ENCODE measurements around the gene TMEM248. TPM values are rescaled to one million over a fixed set of nuclear protein-coding genes. Genes with fewer than 3 reads are reported as not detected.

The TMEM248 gene
- total RNA-seq, 3 donors from 2014 or later (not counting 1 experiment from before 2014, with no cell fraction given) = 97.3 to 105 (median 103) TPM

DNA sequence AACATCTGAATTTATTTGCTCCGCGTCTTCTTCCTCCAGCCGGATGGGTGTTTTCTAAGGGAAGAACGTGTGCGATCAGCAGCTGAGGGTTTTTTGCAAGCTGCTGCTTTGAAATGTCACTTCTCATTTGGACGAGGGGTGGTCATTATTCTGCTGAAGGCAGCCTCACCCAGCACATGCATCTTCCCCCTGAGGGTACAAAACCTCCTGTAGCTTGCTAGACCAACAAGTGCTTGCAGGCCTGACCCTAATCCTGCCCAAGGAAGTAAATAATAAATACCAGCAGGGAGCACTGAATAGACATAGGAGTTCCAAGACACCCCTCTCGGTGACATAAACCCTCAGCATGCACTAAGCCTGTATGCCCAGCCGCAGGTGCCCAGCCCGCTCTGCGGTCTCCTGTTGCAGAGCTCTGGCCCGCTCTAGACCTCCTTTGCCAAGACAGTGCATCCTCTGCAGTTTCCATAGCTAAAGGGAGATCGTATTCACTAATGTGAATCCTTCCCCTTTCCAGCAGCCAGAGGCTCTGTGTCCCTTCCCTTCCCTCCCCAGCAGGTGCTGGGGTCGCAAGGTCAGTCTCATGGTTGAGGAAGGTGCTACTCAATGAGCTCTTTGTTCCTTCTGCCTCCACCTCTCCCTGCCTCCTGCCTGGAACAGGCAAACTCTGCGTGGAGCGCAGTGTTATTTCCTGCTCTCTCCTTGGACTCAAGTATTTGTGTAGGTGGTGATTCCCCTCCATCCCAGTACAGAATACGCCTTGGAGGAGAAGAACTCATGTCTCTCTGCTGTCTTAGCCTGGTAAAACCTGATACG lies 37.7 kb downstream of the TMEM248 start:
- whole genome bisulfite sequencing (ENCODE audit: insufficient coverage) = 98% methylated on average over 15 of the region's 17 CpGs
- no peaks in the 10 kb centered on the region for H3K9me3 ChIP-seq (ENCODE audit: control insufficient read depth, insufficient read depth, low read length)
- Mint-ChIP-seq H3K4me3 (no peak overlapping the region), H3K27me3 (ENCODE audit: low read depth in 2 of 2) (no peaks in the 10 kb centered on the region), H3K9me3 (no peaks in the 10 kb centered on the region), H3K4me1 (peaks cover 0 to 6% of the 10 kb centered on the region in 2 donors), H3K27ac (peak overlapping the region in 1 of 2 donors; percentile 14), H3K36me3 (peaks cover 12% of the 10 kb centered on the region)
- TF ChIP-seq, protein P1, sequence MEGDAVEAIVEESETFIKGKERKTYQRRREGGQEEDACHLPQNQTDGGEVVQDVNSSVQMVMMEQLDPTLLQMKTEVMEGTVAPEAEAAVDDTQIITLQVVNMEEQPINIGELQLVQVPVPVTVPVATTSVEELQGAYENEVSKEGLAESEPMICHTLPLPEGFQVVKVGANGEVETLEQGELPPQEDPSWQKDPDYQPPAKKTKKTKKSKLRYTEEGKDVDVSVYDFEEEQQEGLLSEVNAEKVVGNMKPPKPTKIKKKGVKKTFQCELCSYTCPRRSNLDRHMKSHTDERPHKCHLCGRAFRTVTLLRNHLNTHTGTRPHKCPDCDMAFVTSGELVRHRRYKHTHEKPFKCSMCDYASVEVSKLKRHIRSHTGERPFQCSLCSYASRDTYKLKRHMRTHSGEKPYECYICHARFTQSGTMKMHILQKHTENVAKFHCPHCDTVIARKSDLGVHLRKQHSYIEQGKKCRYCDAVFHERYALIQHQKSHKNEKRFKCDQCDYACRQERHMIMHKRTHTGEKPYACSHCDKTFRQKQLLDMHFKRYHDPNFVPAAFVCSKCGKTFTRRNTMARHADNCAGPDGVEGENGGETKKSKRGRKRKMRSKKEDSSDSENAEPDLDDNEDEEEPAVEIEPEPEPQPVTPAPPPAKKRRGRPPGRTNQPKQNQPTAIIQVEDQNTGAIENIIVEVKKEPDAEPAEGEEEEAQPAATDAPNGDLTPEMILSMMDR (IDR thresholded peaks at IDR 0.05) = no peak
- ATAC-seq = no peak
- no peak overlapping the region for H3K4me3 ChIP-seq (ENCODE audit: low read length)
- intact Hi-C loops (cut with micrococcal nuclease) = no loop called here
- H3K27me3 ChIP-seq (ENCODE audit: control insufficient read depth, insufficient read depth, low read length) = no peaks in the 10 kb centered on the region
- peaks cover 47% of the 10 kb centered on the region for H3K36me3 ChIP-seq (ENCODE audit: control insufficient read depth, insufficient read depth, low read length)
- no peaks in the 10 kb centered on the region for H3K4me1 ChIP-seq (ENCODE audit: control insufficient read depth, insufficient read depth, low read length)
- H3K27ac ChIP-seq (ENCODE audit: low read length) = no peak overlapping the region
- no peak for DNase-seq

DNA sequence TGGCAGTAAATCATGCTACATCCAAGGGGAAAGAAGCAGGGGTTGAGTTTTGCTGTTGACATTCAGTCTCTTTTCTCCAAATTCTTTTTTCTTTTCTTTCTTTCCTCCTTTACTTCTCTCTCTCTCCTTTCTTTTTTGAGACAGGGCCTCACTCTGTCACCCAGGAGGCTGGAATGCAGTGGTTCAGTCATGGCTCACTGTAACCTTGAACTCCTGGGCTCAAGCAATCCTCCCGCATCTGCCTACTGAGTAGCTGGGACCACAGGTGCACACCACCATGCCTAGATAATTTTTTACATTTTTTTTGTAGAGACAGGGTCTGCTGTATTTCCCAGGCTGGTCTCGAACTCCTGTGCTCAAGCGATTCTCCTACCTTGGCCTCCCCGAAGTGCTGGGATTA lies 39.2 kb downstream of the TMEM248 start:
- Mint-ChIP-seq H3K9me3 (no peaks in the 10 kb centered on the region), H3K4me1 (peaks cover 0 to 6% of the 10 kb centered on the region in 2 donors), H3K4me3 (no peak overlapping the region), H3K27ac (no peak overlapping the region), H3K36me3 (peaks cover 12% of the 10 kb centered on the region), H3K27me3 (ENCODE audit: low read depth in 2 of 2) (no peaks in the 10 kb centered on the region)
- no peaks in the 10 kb centered on the region for H3K4me1 ChIP-seq (ENCODE audit: control insufficient read depth, insufficient read depth, low read length)
- no peaks in the 10 kb centered on the region for H3K27me3 ChIP-seq (ENCODE audit: control insufficient read depth, insufficient read depth, low read length)
- no peak overlapping the region for H3K4me3 ChIP-seq (ENCODE audit: low read length)
- DNase-seq = no peak
- no peak overlapping the region for H3K27ac ChIP-seq (ENCODE audit: low read length)
- WGBS (ENCODE audit: insufficient coverage) = 97% methylated on average over 4 of the region's 4 CpGs
- no peak for ATAC-seq
- H3K36me3 ChIP-seq (ENCODE audit: control insufficient read depth, insufficient read depth, low read length) = peaks cover 35% of the 10 kb centered on the region
- no peaks in the 10 kb centered on the region for H3K9me3 ChIP-seq (ENCODE audit: control insufficient read depth, insufficient read depth, low read length)
- TF ChIP-seq, protein P1 (IDR thresholded peaks at IDR 0.05) = no peak
- intact Hi-C loops (cut with micrococcal nuclease) = no loop called here

DNA sequence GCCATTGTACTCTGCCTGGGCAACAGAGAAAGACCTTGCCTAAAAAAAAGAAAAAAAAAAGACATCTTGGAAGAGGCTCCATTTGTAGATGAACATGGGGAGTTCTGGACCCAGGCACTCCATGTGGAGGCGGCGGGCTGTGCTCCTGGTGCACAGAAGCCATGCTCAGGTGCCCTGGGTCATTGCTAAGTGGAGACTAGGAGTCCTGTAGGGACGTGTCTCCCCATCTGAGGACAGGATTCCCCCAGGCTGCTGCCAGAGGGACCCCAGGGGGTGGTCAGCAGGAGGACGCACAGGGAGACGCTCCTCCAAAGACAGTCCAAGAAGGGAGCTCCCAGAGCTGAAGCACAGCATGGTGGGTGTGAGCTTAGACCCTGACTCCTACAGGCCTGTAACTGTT lies 40.1 kb downstream of the TMEM248 start:
- H3K36me3 ChIP-seq (ENCODE audit: control insufficient read depth, insufficient read depth, low read length) = peaks cover 26% of the 10 kb centered on the region
- intact Hi-C loops (cut with micrococcal nuclease) = no loop called here
- Mint-ChIP-seq H3K9me3 (no peaks in the 10 kb centered on the region), H3K36me3 (peaks cover 12% of the 10 kb centered on the region), H3K27ac (no peak overlapping the region), H3K4me3 (no peak overlapping the region), H3K27me3 (ENCODE audit: low read depth in 2 of 2) (no peaks in the 10 kb centered on the region), H3K4me1 (peaks cover 0 to 6% of the 10 kb centered on the region in 2 donors)
- no peaks in the 10 kb centered on the region for H3K4me1 ChIP-seq (ENCODE audit: control insufficient read depth, insufficient read depth, low read length)
- no peak for ATAC-seq
- no peaks in the 10 kb centered on the region for H3K9me3 ChIP-seq (ENCODE audit: control insufficient read depth, insufficient read depth, low read length)
- TF ChIP-seq, protein P1 (IDR thresholded peaks at IDR 0.05) = no peak
- DNase-seq = no peak
- no peaks in the 10 kb centered on the region for H3K27me3 ChIP-seq (ENCODE audit: control insufficient read depth, insufficient read depth, low read length)
- no peak overlapping the region for H3K27ac ChIP-seq (ENCODE audit: low read length)
- WGBS (ENCODE audit: insufficient coverage) = 96% methylated on average over 5 of the region's 5 CpGs
- no peak overlapping the region for H3K4me3 ChIP-seq (ENCODE audit: low read length)
